Tibial nerve (tissue), 4 donors: ENCODE results near the gene ABCA4. TPM values are rescaled to one million over a fixed set of nuclear protein-coding genes. Genes with fewer than 3 reads are reported as not detected.
A peak's percentile ranks its signal among the peaks of the same experiment; 100 is the strongest.

ENCODE experiments used
- DNase-seq, 2 donors: peaks; one replicate each; pipeline ENCODE4 v3.0.0-alpha.2; 2019; ENCODE audit warnings: low spot score in 2 of 2
- H3K27ac ChIP-seq, 4 donors: fragments of 200-600 bp; sonication (generic) in 3 of 4; one replicate each; pipeline ENCODE4 v1.5.1; 2017 to 2019; ENCODE audit warnings: mild to moderate bottlenecking in 1 of 4
- H3K27me3 ChIP-seq, 2 donors: fragments of 200-600 bp; sonication (generic) in 1 of 2; one replicate each; pipeline versions ENCODE4 v1.5.1 to v1.6.0; 2017 to 2019
- H3K36me3 ChIP-seq, 3 donors: fragments of 200-600 bp; sonication (generic); one replicate each; pipeline ENCODE4 v1.5.1; 2018 to 2019
- H3K4me1 ChIP-seq, 4 donors: fragments of 200-600 bp; sonication (generic) in 3 of 4; one replicate each; pipeline ENCODE4 v1.5.1; 2017 to 2019
- H3K4me3 ChIP-seq, 4 donors: fragments of 200-600 bp; sonication (generic) in 3 of 4; one replicate each; pipeline ENCODE4 v1.5.1; 2017 to 2019; ENCODE audit warnings: mild to moderate bottlenecking in 1 of 4, moderate library complexity in 1 of 4
- H3K9me3 ChIP-seq, 4 donors: fragments of 200-600 bp; sonication (generic) in 3 of 4; one replicate each; pipeline ENCODE4 v1.5.1; 2017 to 2019
- EP300 ChIP-seq, 2 donors: sonication (generic); formaldehyde crosslinking; IDR thresholded peaks; one replicate each; pipeline ENCODE4 v1.6.1; 2017; ENCODE audit warnings: antibody characterized with exemption in 2 of 2, mild to moderate bottlenecking in 1 of 2
- POLR2A ChIP-seq, 2 donors: fragments of 450-650 bp; IDR thresholded peaks; one replicate each; pipeline ENCODE4 v1.6.1; 2017; ENCODE audit warnings: antibody characterized with exemption in 2 of 2, mild to moderate bottlenecking in 2 of 2, moderate library complexity in 2 of 2
- WGBS, 2 donors: methylation state at CpG; one replicate each; pipeline ENCODE4 v1.1.5; 2018; 5-methylcytosine and 5-hydroxymethylcytosine counted together
- total RNA-seq, 4 donors: library from RNA; depleted of rRNA; stranded (reverse); fragments of >200 nt; gene quantifications; one replicate each; pipeline ENCODE4 v1.1.0, GENCODE V29; 2016
- TF ChIP-seq, protein P1 (sequence below), 5 experiments: fragments of 200-600 bp in 3 of 5; fragments of 450-650 bp in 2 of 5; sonication (generic) in 3 of 5; IDR thresholded peaks; one replicate each; pipeline ENCODE4 v1.5.1; 2016 to 2019; ENCODE audit warnings: antibody characterized with exemption in 5 of 5, mild to moderate bottlenecking in 3 of 5, moderate library complexity in 2 of 5

Gene ABCA4
- total RNA-seq, 4 donors from 2014 or later: 0.20 to 0.21 TPM; not detected in 2

DNA sequence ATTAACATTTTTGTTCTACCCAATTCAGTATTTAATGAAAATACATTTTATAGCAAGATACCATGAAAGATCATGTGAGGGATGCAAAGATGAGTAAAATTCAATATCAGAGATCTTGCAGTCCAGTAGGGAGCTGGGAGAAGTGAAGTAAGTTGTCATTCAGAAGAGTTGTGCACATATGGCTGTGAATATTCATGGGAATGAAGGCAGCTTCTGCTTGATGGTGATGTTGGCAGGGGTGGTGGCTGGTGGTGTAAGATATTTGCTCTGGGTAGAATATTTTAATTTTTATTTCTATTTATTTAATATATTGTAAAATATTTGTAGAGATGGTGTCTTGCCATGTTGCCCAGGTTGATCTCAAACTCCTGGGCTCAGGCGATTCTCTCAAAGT is 139.7 kb downstream of the ABCA4 start:
- H3K27me3 ChIP-seq: no peaks in the 10 kb centered on the region
- DNase-seq: no peak
- H3K9me3 ChIP-seq: no peaks in the 10 kb centered on the region
- TF ChIP-seq EP300 (IDR thresholded peaks at IDR 0.05) (no peak), POLR2A (IDR thresholded peaks at IDR 0.05) (no peak)
- TF ChIP-seq, protein P1, sequence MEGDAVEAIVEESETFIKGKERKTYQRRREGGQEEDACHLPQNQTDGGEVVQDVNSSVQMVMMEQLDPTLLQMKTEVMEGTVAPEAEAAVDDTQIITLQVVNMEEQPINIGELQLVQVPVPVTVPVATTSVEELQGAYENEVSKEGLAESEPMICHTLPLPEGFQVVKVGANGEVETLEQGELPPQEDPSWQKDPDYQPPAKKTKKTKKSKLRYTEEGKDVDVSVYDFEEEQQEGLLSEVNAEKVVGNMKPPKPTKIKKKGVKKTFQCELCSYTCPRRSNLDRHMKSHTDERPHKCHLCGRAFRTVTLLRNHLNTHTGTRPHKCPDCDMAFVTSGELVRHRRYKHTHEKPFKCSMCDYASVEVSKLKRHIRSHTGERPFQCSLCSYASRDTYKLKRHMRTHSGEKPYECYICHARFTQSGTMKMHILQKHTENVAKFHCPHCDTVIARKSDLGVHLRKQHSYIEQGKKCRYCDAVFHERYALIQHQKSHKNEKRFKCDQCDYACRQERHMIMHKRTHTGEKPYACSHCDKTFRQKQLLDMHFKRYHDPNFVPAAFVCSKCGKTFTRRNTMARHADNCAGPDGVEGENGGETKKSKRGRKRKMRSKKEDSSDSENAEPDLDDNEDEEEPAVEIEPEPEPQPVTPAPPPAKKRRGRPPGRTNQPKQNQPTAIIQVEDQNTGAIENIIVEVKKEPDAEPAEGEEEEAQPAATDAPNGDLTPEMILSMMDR (IDR thresholded peaks at IDR 0.05): no peak
- H3K4me3 ChIP-seq: no peak overlapping the region
- H3K36me3 ChIP-seq: no peaks in the 10 kb centered on the region
- H3K27ac ChIP-seq: no peak overlapping the region
- WGBS, 2 donors: 98% methylated on average over 1 of the region's 1 CpG
- peaks cover 0 to 24% (median 6%) of the 10 kb centered on the region in 4 donors for H3K4me1 ChIP-seq

DNA sequence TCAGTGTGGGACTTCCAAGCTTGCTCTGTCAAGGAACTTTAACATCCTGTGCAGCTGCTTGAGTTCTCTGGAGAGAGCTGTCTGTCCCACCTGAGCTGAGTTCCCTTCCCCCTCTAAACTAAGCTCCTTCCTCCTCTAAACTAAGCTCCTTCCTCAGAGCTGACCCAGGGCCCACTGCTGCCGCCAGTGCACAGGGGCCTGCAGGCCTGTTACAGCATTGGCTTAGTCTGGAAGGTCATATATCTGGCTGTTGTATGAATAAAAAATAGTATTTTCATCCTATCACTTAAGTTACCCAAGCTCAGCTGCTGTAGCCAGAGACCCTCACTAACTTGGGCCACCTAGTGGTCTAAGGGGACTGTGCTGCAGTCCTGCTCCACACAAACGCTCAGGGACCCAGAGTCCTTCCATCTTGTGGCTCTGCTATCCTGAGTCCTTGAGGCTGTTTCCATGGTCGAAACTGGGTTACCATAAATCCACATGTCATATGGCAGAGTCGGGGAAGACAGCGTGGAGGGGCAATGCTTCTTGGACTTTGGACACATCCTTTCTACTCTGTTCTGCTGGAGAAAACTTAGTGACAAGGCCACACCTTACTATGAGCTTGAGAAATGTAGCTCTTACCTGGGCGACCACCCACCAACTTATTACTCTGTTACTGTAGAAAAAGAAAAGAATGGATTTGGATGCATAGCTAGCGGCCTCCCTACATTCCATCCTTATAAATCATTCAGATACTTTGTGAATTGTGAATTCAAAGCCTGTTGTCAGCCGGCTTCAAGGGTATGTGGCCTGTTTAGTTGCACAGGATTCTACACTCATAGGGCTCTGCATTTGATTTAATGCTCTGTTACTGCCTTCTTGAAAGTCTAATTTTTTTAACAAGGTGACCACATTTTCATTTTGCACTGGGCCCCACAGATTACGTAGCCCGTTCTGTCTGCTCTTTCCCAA is 140.4 kb downstream of the ABCA4 start:
- TF ChIP-seq EP300 (IDR thresholded peaks at IDR 0.05) (no peak), POLR2A (IDR thresholded peaks at IDR 0.05) (no peak)
- TF ChIP-seq, protein P1 (IDR thresholded peaks at IDR 0.05): no peak
- H3K9me3 ChIP-seq: no peaks in the 10 kb centered on the region
- H3K27me3 ChIP-seq: no peaks in the 10 kb centered on the region
- peak overlapping the region in 3 of 4 donors; percentile 37 to 53 (median 46) for H3K27ac ChIP-seq
- no peak overlapping the region for H3K4me3 ChIP-seq
- H3K4me1 ChIP-seq: peaks cover 0 to 24% (median 6%) of the 10 kb centered on the region in 4 donors
- DNase-seq: no peak
- H3K36me3 ChIP-seq: no peaks in the 10 kb centered on the region
- whole genome bisulfite sequencing, 2 donors: 75 to 89% methylated on average over 10 of the region's 10 CpGs

DNA sequence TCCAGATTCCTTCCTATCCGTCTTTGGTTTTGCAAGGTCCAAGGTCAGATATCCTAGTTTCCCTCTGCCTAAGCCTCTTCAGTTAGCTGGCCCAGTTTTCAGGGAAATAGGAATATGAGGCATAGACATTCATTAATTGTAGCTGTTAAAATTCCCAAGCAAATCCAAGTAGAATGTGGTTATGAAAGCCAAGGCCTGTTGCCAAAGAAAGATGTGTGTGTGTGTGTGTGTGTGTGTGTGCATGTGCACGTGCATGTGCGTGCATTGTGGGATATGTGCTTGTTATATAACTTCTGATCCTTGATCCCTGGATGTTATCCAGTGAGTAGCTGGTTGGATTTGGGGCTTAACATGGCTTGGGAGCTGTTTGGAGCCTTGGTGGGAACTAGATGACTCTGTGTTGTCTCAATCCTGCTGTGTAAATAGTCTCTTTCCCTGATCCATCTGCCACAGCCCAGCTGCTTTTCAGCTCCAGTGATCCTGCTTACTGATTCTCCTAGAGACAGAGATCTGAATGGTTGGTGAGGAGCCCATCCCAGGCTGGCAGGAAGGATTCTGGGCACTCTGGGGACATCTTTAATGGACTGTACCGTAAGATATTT is 141.1 kb downstream of the ABCA4 start:
- H3K27ac ChIP-seq: peak overlapping the region in 3 of 4 donors; percentile 37 to 53 (median 46)

DNA sequence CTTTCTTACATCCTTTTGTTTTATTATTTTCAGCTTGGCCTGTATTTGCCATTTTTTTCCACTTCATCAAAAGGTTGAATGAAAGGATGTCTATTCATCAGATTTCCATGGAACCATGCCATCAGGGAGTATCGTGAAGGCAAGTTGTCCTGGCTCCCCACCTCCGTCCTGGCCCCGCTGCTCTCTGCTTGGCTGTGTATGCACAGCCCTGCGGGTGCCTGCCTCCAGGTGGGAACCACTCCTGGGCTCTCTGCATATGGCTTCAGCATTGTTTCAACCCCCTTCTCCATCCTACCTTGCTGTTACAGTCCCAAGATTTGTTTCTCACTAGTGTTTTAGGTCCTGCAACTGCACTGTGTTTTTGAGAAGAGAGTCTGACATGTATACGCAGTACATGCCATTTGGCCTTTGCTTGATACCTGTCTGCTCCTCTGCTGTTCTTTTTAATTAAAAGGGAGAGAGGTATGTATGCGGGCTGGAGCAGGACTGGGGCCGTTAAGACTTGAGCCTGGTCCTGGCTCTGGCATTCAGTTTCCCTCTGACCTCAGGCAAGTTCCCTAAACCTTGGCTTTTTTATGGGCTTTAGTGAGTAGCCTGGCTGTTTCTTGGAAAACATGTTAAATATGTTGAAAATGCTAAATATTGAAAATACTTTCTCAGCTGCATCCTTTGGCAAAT is 141.8 kb downstream of the ABCA4 start:
- Histone ChIP-seq H3K9me3 (no peaks in the 10 kb centered on the region), H3K4me3 (no peak overlapping the region), H3K27me3 (no peaks in the 10 kb centered on the region), H3K36me3 (no peaks in the 10 kb centered on the region), H3K4me1 (peaks cover 0 to 24% (median 6%) of the 10 kb centered on the region in 4 donors), H3K27ac (peak overlapping the region in 3 of 4 donors; percentile 7 to 49 (median 35))
- DNase-seq: no peak
- TF ChIP-seq POLR2A (IDR thresholded peaks at IDR 0.05) (no peak), EP300 (IDR thresholded peaks at IDR 0.05) (no peak)
- TF ChIP-seq, protein P1 (IDR thresholded peaks at IDR 0.05): no peak
- WGBS, 2 donors: 42 to 53% methylated on average over 7 of the region's 7 CpGs

More for the DNA sequence above, 141.1 kb downstream of the ABCA4 start:
- 19 to 20% methylated on average over 4 of the region's 4 CpGs for WGBS, 2 donors
- peaks cover 0 to 24% (median 6%) of the 10 kb centered on the region in 4 donors for H3K4me1 ChIP-seq
- DNase-seq: peak in 1 of 2 donors; percentile 74
- H3K9me3 ChIP-seq: no peaks in the 10 kb centered on the region
- TF ChIP-seq, protein P1 (IDR thresholded peaks at IDR 0.05): no peak
- peak in 1 of 2 donors; percentile 77 for TF ChIP-seq EP300 (IDR thresholded peaks at IDR 0.05)
- no peaks in the 10 kb centered on the region for H3K36me3 ChIP-seq
- H3K4me3 ChIP-seq: no peak overlapping the region
- no peaks in the 10 kb centered on the region for H3K27me3 ChIP-seq
